Spleen (tissue), 11 donors: ENCODE results near the gene INPP4B. TPM values are rescaled to one million over a fixed set of nuclear protein-coding genes. Genes with fewer than 3 reads are reported as not detected.

ENCODE experiments used
- DNase-seq: peaks from one replicate; pipeline ENCODE4 v3.0.0-alpha.2; 2020
- H3K27ac ChIP-seq, 8 donors: fragments of 200-600 bp; sonication (generic) in 7 of 8; 1 replicate in 4 of 8; 2 replicates in 4 of 8; pipeline versions ENCODE4 v1.5.0 to v1.8.0; 2016 to 2021; ENCODE audit warnings: inconsistent platforms in 4 of 8, mild to moderate bottlenecking in 4 of 8, moderate library complexity in 1 of 8
- H3K27me3 ChIP-seq, 7 donors: fragments of 200-600 bp; sonication (generic) in 6 of 7; replicated peaks in 1 of 7; 1 replicate in 4 of 7; 2 replicates in 3 of 7; pipeline versions ENCODE4 v1.5.0 to v1.8.0; 2016 to 2021; ENCODE audit warnings: inconsistent platforms in 3 of 7, mild to moderate bottlenecking in 1 of 7
- H3K36me3 ChIP-seq, 6 donors: fragments of 200-600 bp; sonication (generic) in 5 of 6; 1 replicate in 4 of 6; 2 replicates in 2 of 6; pipeline versions ENCODE4 v1.5.0 to v1.8.0; 2016 to 2021; ENCODE audit warnings: inconsistent platforms in 2 of 6
- H3K4me1 ChIP-seq, 6 donors: fragments of 200-600 bp; sonication (generic) in 5 of 6; 1 replicate in 3 of 6; 2 replicates in 3 of 6; pipeline versions ENCODE4 v1.5.0 to v1.8.0; 2016 to 2021; ENCODE audit warnings: inconsistent platforms in 3 of 6
- H3K4me3 ChIP-seq, 8 donors: fragments of 200-600 bp; sonication (generic) in 7 of 8; 1 replicate in 4 of 8; 2 replicates in 4 of 8; pipeline versions ENCODE4 v1.5.0 to v1.8.0; 2016 to 2021; ENCODE audit warnings: inconsistent platforms in 4 of 8, mild to moderate bottlenecking in 4 of 8, moderate library complexity in 2 of 8
- H3K9me3 ChIP-seq, 8 donors: fragments of 200-600 bp; sonication (generic) in 7 of 8; 1 replicate in 4 of 8; 2 replicates in 4 of 8; pipeline versions ENCODE4 v1.5.0 to v1.8.0; 2016 to 2021; ENCODE audit warnings: inconsistent platforms in 4 of 8
- CTCF ChIP-seq, 11 experiments: fragments of 200-600 bp in 7 of 11; fragments of 450-650 bp in 4 of 11; sonication (generic) in 4 of 11; IDR thresholded peaks in 8 of 11; conservative IDR thresholded peaks in 3 of 11; 1 replicate in 7 of 11; 2 replicates in 4 of 11; pipeline versions ENCODE4 v1.4.0 to v1.8.0; 2016 to 2021; ENCODE audit warnings: antibody characterized with exemption in 11 of 11, inconsistent platforms in 4 of 11, mild to moderate bottlenecking in 1 of 11
- POLR2A ChIP-seq, 3 donors: fragments of 450-650 bp; IDR thresholded peaks; one replicate each; pipeline ENCODE4 v1.5.1; 2017; ENCODE audit warnings: antibody characterized with exemption in 3 of 3, mild to moderate bottlenecking in 1 of 3
- POLR2AphosphoS5 ChIP-seq, 3 donors: sonication (generic); formaldehyde crosslinking; IDR thresholded peaks; one replicate each; pipeline ENCODE4 v1.5.1; 2017; ENCODE audit warnings: antibody characterized with exemption in 3 of 3
- whole genome bisulfite sequencing, 5 donors: extraction: QIAGEN DNeasy Blood & Tissue Kit in 3 of 5; methylation state at CpG; one replicate each; pipeline versions ENCODE4 v1.1.5 to v1.1.7; 2013 to 2018; 5-methylcytosine and 5-hydroxymethylcytosine counted together
- intact Hi-C: fragments of 100-400 bp; cut with DNase I; formaldehyde crosslinking; loops from one replicate; pipeline ENCODE4 v1.15.0; 2023; ENCODE audit warnings: low total_unique reads
- polyA plus RNA-seq, 3 donors: library from polyadenylated mRNA; stranded (reverse); fragments of 200-250 nt; gene quantifications; one replicate each; pipeline ENCODE4 v1.2.1, GENCODE V29; 2013
- total RNA-seq, 7 donors: library from RNA; depleted of rRNA in 3 of 7; stranded (reverse); fragments of >200 nt in 3 of 7; fragmentation: NEBNext Ultra II Directional in 4 of 7; extraction: Animal tissue kit (Norgen Biotek cat#: 25700) in 4 of 7; gene quantifications; one replicate each; pipeline versions ENCODE4 v1.1.0 to v1.2.1, GENCODE V29; 2016 to 2021
- donor health status: healthy with polysubstance abuse.
- donor health status: DM: no; HTN: no; CAD: no; lungs with moderate emphysema.
- donor health status: DM: no; HTN: no; CAD: no.
- donor health status: Bipolar disorder and iron deficiency.
- donor health status: healthy.
- donor health status: DM: no; HTN: no; CAD: no.
- donor health status: DM: yes; HTN: yes; CAD: no.

The INPP4B gene
- total and polyA plus RNA-seq, 10 donors = 0.78 to 31.6 (median 26.8) TPM

- H3K36me3 ChIP-seq = no peaks in the 10 kb centered on the region
- intact Hi-C loops = no loop called here
- peaks cover 0 to 10% (median 0%) of the 10 kb centered on the region in 8 donors for H3K9me3 ChIP-seq
- no peak overlapping the region for H3K4me3 ChIP-seq
- no peaks in the 10 kb centered on the region for H3K27me3 ChIP-seq
- WGBS, 5 donors = 84 to 96% (median 88%) methylated on average over 2 of the region's 2 CpGs
- DNase-seq = no peak
- no peak for TF ChIP-seq POLR2AphosphoS5 (IDR thresholded peaks at IDR 0.05)
- no peak for TF ChIP-seq POLR2A (IDR thresholded peaks at IDR 0.05)
- TF ChIP-seq CTCF (IDR thresholded peaks at IDR 0.05 in 8 of 11, conservative IDR thresholded peaks at IDR 0.05 in 3 of 11) = no peak
- H3K27ac ChIP-seq = no peak overlapping the region
- H3K4me1 ChIP-seq = peaks cover 0 to 8% (median 0%) of the 10 kb centered on the region in 6 donors
Measured at GRCh38 chr4:142322996-142323395, 523.1 kb downstream of the INPP4B start.

GRCh38 chr4:142318280-142318679 lies 527.8 kb downstream of the INPP4B start:
- no peaks in the 10 kb centered on the region for H3K27me3 ChIP-seq
- TF ChIP-seq POLR2AphosphoS5 (IDR thresholded peaks at IDR 0.05) (no peak), POLR2A (IDR thresholded peaks at IDR 0.05) (no peak), CTCF (IDR thresholded peaks at IDR 0.05 in 8 of 11, conservative IDR thresholded peaks at IDR 0.05 in 3 of 11) (no peak)
- no peak overlapping the region for H3K27ac ChIP-seq
- no peak for DNase-seq
- WGBS, 5 donors = 51 to 83% (median 68%) methylated on average over 1 of the region's 1 CpG
- H3K9me3 ChIP-seq = peaks cover 0 to 10% (median 0%) of the 10 kb centered on the region in 8 donors
- peaks cover 0 to 17% (median 8%) of the 10 kb centered on the region in 6 donors for H3K4me1 ChIP-seq
- H3K4me3 ChIP-seq = no peak overlapping the region
- intact Hi-C loops = no loop called here
- no peaks in the 10 kb centered on the region for H3K36me3 ChIP-seq

- no peak for DNase-seq
- H3K4me1 ChIP-seq = peaks cover 0 to 17% (median 8%) of the 10 kb centered on the region in 6 donors
- H3K27me3 ChIP-seq = no peaks in the 10 kb centered on the region
- intact Hi-C loops = no loop called here
- H3K9me3 ChIP-seq = peaks cover 0 to 10% (median 0%) of the 10 kb centered on the region in 8 donors
- TF ChIP-seq CTCF (IDR thresholded peaks at IDR 0.05 in 8 of 11, conservative IDR thresholded peaks at IDR 0.05 in 3 of 11) = no peak
- no peak overlapping the region for H3K4me3 ChIP-seq
- 91 to 97% (median 95%) methylated on average over 2 of the region's 2 CpGs for WGBS, 5 donors
- no peak overlapping the region for H3K27ac ChIP-seq
- H3K36me3 ChIP-seq = no peaks in the 10 kb centered on the region
Measured at GRCh38 chr4:142316913-142317312, 529.2 kb downstream of the INPP4B start.

- DNase-seq = no peak
- peaks cover 0 to 3% (median 0%) of the 10 kb centered on the region in 8 donors for H3K9me3 ChIP-seq
- H3K36me3 ChIP-seq = no peaks in the 10 kb centered on the region
- no peaks in the 10 kb centered on the region for H3K27me3 ChIP-seq
- H3K4me1 ChIP-seq = peaks cover 0 to 17% (median 8%) of the 10 kb centered on the region in 6 donors
- no peak overlapping the region for H3K4me3 ChIP-seq
- TF ChIP-seq POLR2A (IDR thresholded peaks at IDR 0.05) (no peak), CTCF (IDR thresholded peaks at IDR 0.05 in 8 of 11, conservative IDR thresholded peaks at IDR 0.05 in 3 of 11) (no peak)
- no peak overlapping the region for H3K27ac ChIP-seq
- intact Hi-C loops = no loop called here
- WGBS, 5 donors = 65 to 92% (median 79%) methylated on average over 2 of the region's 2 CpGs
Measured at GRCh38 chr4:142316025-142316424, 530.1 kb downstream of the INPP4B start.
